OCI-LY7 (cell line): ENCODE data around the gene SYNPO.

Experiments used
- CTCF ChIP-seq: fragments of 200-600 bp; sonication (generic); conservative IDR thresholded peaks from 2 replicates; pipeline ENCODE4 v1.5.1; 2014; ENCODE audit warnings: mild to moderate bottlenecking, antibody characterized with exemption, low read length, moderate library complexity, mixed read lengths
- EZH2phosphoT487 ChIP-seq: fragments of 200-600 bp; sonication (generic); IDR thresholded peaks from 2 replicates; pipeline ENCODE4 v1.6.1; 2018; ENCODE audit warnings: low read depth, borderline replicate concordance, mild to moderate bottlenecking, mixed run types, antibody characterized with exemption, low read length, moderate library complexity, mixed read lengths

GRCh38 chr5:150694612-150695011, 54.2 kb downstream of the SYNPO start:
- TF ChIP-seq CTCF (no peak), EZH2phosphoT487 (no peak)
